Astrocyte (in vitro differentiated cells and primary cell): Measurements from ENCODE around the gene TUBG2.
A peak's percentile ranks its signal among the peaks of the same experiment; 100 is the strongest.

Experiments used
- EZH2 ChIP-seq: IDR thresholded peaks from 2 replicates; pipeline ENCODE4 v1.6.1; 2012; ENCODE audit warnings: mild to moderate bottlenecking, low read length, inconsistent platforms; ENCODE audit not compliant: insufficient read depth
- TF ChIP-seq, protein P1 (sequence below): IDR thresholded peaks from 2 replicates; pipeline ENCODE4 v1.5.1; 2011; ENCODE audit warnings: low read depth, mild to moderate bottlenecking, inconsistent platforms, low read length, moderate library complexity; ENCODE audit not compliant: insufficient read depth

DNA sequence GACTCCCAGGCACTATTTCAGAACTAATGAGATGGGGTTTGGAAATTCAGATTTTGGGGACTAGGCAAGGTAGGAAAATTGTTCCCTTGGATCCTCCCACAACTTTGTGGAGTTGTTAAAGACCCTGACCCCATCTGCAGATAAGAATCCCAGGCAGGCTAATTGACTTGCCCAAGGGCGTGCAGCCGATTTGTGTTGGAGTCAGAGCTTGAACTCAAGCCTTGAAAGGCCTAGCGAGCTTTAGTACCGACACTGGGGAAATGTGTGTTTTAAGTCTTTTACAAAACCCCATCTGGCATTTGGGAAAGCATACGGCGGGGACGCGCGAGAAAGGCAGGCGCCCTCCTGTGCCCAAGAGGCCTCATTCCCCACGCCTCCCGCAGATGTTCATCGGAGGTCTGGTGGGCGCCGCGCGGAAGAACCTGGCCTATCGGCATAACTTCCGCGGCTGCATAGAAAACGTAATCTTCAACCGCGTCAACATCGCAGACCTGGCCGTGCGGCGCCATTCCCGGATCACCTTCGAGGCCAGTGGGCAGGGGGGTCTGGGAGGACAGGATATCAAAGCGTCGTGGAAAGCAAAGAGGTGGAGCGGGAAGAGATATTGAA is 27.5 kb downstream of the TUBG2 start:
- TF ChIP-seq, protein P1, sequence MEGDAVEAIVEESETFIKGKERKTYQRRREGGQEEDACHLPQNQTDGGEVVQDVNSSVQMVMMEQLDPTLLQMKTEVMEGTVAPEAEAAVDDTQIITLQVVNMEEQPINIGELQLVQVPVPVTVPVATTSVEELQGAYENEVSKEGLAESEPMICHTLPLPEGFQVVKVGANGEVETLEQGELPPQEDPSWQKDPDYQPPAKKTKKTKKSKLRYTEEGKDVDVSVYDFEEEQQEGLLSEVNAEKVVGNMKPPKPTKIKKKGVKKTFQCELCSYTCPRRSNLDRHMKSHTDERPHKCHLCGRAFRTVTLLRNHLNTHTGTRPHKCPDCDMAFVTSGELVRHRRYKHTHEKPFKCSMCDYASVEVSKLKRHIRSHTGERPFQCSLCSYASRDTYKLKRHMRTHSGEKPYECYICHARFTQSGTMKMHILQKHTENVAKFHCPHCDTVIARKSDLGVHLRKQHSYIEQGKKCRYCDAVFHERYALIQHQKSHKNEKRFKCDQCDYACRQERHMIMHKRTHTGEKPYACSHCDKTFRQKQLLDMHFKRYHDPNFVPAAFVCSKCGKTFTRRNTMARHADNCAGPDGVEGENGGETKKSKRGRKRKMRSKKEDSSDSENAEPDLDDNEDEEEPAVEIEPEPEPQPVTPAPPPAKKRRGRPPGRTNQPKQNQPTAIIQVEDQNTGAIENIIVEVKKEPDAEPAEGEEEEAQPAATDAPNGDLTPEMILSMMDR: no peak
- TF ChIP-seq EZH2: peak; percentile 13
